Measurements from ENCODE around the gene VPS18.
"Not testable (repeated sequence)": the region's sequence is repeated elsewhere in the genome, so short reads cannot be mapped to it uniquely, and the experiment has no call there.

Gene VPS18

GRCh38 chr15:40893733-40894680 is at the start of gene VPS18:
TSS of gene VPS18 (plus strand) at chr15:40894450. CDS start at chr15:40894769, 319 bp downstream.
- peak; percentile 61 for DNase-seq

GRCh38 chr15:40844696-40845030 is 49.6 kb upstream of the VPS18 start:
- DNase-seq, result no peak

- no peak for DNase-seq
These were observed 49.2 kb upstream of the VPS18 start for GRCh38 chr15:40845036-40845435.

GRCh38 chr15:40845511-40846284 is 48.6 kb upstream of the VPS18 start:
- no peak for DNase-seq

- DNase-seq, result no peak
These were observed 47.4 kb upstream of the VPS18 start for GRCh38 chr15:40846841-40847222.

- peak; percentile 34 for DNase-seq
These were observed 46.9 kb upstream of the VPS18 start for GRCh38 chr15:40847223-40847961.

GRCh38 chr15:40850576-40851112 is 43.6 kb upstream of the VPS18 start:
- no peak for DNase-seq

GRCh38 chr15:40852529-40852928 is 41.7 kb upstream of the VPS18 start:
- no peak for DNase-seq

- no peak for DNase-seq
These were observed 40.9 kb upstream of the VPS18 start for GRCh38 chr15:40853241-40853890.

- DNase-seq, result no peak
These were observed 40.1 kb upstream of the VPS18 start for GRCh38 chr15:40854161-40854560.

- DNase-seq, result no peak
These were observed 38.5 kb upstream of the VPS18 start for GRCh38 chr15:40855706-40856234.

- no peak for DNase-seq
These were observed 37.5 kb upstream of the VPS18 start for GRCh38 chr15:40856746-40857145.

- no peak for DNase-seq
These were observed 36.5 kb upstream of the VPS18 start for GRCh38 chr15:40857601-40858341.

GRCh38 chr15:40858706-40859105 is 35.5 kb upstream of the VPS18 start:
- DNase-seq, result no peak

GRCh38 chr15:40859206-40859851 is 34.9 kb upstream of the VPS18 start:
- no peak for DNase-seq

- not testable (repeated sequence) for DNase-seq
These were observed 33.1 kb upstream of the VPS18 start for GRCh38 chr15:40861147-40861546.

- DNase-seq, result no peak
These were observed 30.5 kb upstream of the VPS18 start for GRCh38 chr15:40863660-40864270.

- no peak for DNase-seq
These were observed 27.1 kb upstream of the VPS18 start for GRCh38 chr15:40867199-40867598.

- DNase-seq, result no peak
These were observed 24.6 kb upstream of the VPS18 start for GRCh38 chr15:40869686-40870085.

- DNase-seq, result no peak
These were observed 23.5 kb upstream of the VPS18 start for GRCh38 chr15:40870716-40871115.
